Peyer's patch (tissue), 4 donors: Measurements from ENCODE around the gene NRARP. TPM values are rescaled to one million over a fixed set of nuclear protein-coding genes. Genes with fewer than 3 reads are reported as not detected.

ENCODE experiments used
- DNase-seq, 3 donors: peaks; one replicate each; pipeline ENCODE4 v3.0.0-alpha.2; 2017 to 2019
- H3K27ac ChIP-seq, 4 donors: fragments of 200-600 bp; sonication (generic); one replicate each; pipeline ENCODE4 v1.5.1; 2016 to 2019
- H3K27me3 ChIP-seq, 2 donors: fragments of 200-600 bp; sonication (generic); one replicate each; pipeline ENCODE4 v1.5.1; 2019
- H3K36me3 ChIP-seq, 3 donors: fragments of 200-600 bp; sonication (generic); one replicate each; pipeline ENCODE4 v1.5.1; 2016 to 2019
- H3K4me1 ChIP-seq, 4 donors: fragments of 200-600 bp; sonication (generic); one replicate each; pipeline ENCODE4 v1.5.1; 2016 to 2019
- H3K4me3 ChIP-seq, 4 donors: fragments of 200-600 bp; sonication (generic); 1 replicate in 3 of 4; 2 replicates in 1 of 4; pipeline ENCODE4 v1.5.1; 2016 to 2019; ENCODE audit warnings: mild to moderate bottlenecking in 1 of 4
- H3K9me3 ChIP-seq, 4 donors: fragments of 200-600 bp; sonication (generic); one replicate each; pipeline ENCODE4 v1.5.1; 2016 to 2019; ENCODE audit warnings: mild to moderate bottlenecking in 1 of 4
- CTCF ChIP-seq, 6 experiments: fragments of 450-650 bp in 4 of 6; fragments of 200-600 bp in 2 of 6; sonication (generic) in 1 of 6; IDR thresholded peaks; one replicate each; pipeline ENCODE4 v1.5.1; 2017 to 2019; ENCODE audit warnings: antibody characterized with exemption in 6 of 6, mild to moderate bottlenecking in 3 of 6, moderate library complexity in 1 of 6
- POLR2A ChIP-seq, 2 donors: fragments of 450-650 bp; IDR thresholded peaks; one replicate each; pipeline ENCODE4 v1.5.1; 2017; ENCODE audit warnings: antibody characterized with exemption in 2 of 2, mild to moderate bottlenecking in 2 of 2, moderate library complexity in 2 of 2
- total RNA-seq, 4 donors: library from RNA; depleted of rRNA; stranded (reverse); fragments of >200 nt; gene quantifications; one replicate each; pipeline ENCODE4 v1.1.0, GENCODE V29; 2016

Gene NRARP
- total RNA-seq, 4 donors from 2014 or later: 35.3 to 56.1 (median 43.8) TPM

- Histone ChIP-seq H3K4me1 (peaks cover 12 to 45% (median 14%) of the 10 kb centered on the region in 4 donors), H3K27ac (no peak overlapping the region)
Observed at GRCh38 chr9:137313326-137313936, 11.4 kb upstream of the NRARP start.

GRCh38 chr9:137312852-137313325 lies 10.8 kb upstream of the NRARP start:
- Histone ChIP-seq H3K36me3 (no peaks in the 10 kb centered on the region), H3K4me1 (peaks cover 12 to 50% (median 14%) of the 10 kb centered on the region in 4 donors), H3K27me3 (no peaks in the 10 kb centered on the region), H3K4me3 (no peak overlapping the region), H3K27ac (peak overlapping the region in 1 of 4 donors; percentile 84), H3K9me3 (no peaks in the 10 kb centered on the region)
- DNase-seq: peak in 2 of 3 donors; percentile 41 to 52
- TF ChIP-seq CTCF (IDR thresholded peaks at IDR 0.05): no peak
- TF ChIP-seq POLR2A (IDR thresholded peaks at IDR 0.05): no peak

More at GRCh38 chr9:137313326-137313936, 11.4 kb upstream of the NRARP start:
- no peaks in the 10 kb centered on the region for H3K27me3 ChIP-seq
- no peak for TF ChIP-seq CTCF (IDR thresholded peaks at IDR 0.05)
- no peak for TF ChIP-seq POLR2A (IDR thresholded peaks at IDR 0.05)
- H3K4me3 ChIP-seq: no peak overlapping the region
- peak in 2 of 3 donors; percentile 44 to 50 for DNase-seq
- H3K36me3 ChIP-seq: no peaks in the 10 kb centered on the region
- H3K9me3 ChIP-seq: no peaks in the 10 kb centered on the region

GRCh38 chr9:137311986-137312851 lies 10.1 kb upstream of the NRARP start:
- H3K27me3 ChIP-seq: no peaks in the 10 kb centered on the region
- DNase-seq: peak in 2 of 3 donors; percentile 49 to 62

GRCh38 chr9:137311171-137311985 lies 9.3 kb upstream of the NRARP start:
- no peaks in the 10 kb centered on the region for H3K9me3 ChIP-seq
- H3K4me3 ChIP-seq: peak overlapping the region in 2 of 4 donors; percentile 3 to 24
- no peaks in the 10 kb centered on the region for H3K27me3 ChIP-seq
- H3K27ac ChIP-seq: peak overlapping the region in 3 of 4 donors; percentile 70 to 84 (median 77)
- DNase-seq: peak in 2 of 3 donors; percentile 89 to 93
- H3K4me1 ChIP-seq: peaks cover 9 to 62% (median 18%) of the 10 kb centered on the region in 4 donors
- TF ChIP-seq CTCF (IDR thresholded peaks at IDR 0.05): peak in 1 of 6 experiments; percentile 40
- peak in 1 of 2 donors; percentile 34 for TF ChIP-seq POLR2A (IDR thresholded peaks at IDR 0.05)
- H3K36me3 ChIP-seq: no peaks in the 10 kb centered on the region

More at GRCh38 chr9:137311986-137312851, 10.1 kb upstream of the NRARP start:
- Histone ChIP-seq H3K4me3 (peak overlapping the region in 2 of 4 donors; percentile 3 to 24), H3K36me3 (no peaks in the 10 kb centered on the region), H3K4me1 (peaks cover 13 to 56% (median 14%) of the 10 kb centered on the region in 4 donors), H3K9me3 (no peaks in the 10 kb centered on the region), H3K27ac (peak overlapping the region in 3 of 4 donors; percentile 70 to 84 (median 77))
- no peak for TF ChIP-seq CTCF (IDR thresholded peaks at IDR 0.05)
- TF ChIP-seq POLR2A (IDR thresholded peaks at IDR 0.05): no peak
